Osteoblast (primary cell): ENCODE results near the gene NLRP4. TPM values are rescaled to one million over a fixed set of nuclear protein-coding genes. Genes with fewer than 3 reads are reported as not detected.

Experiments
- DNase-seq: peaks from one replicate; pipeline ENCODE4 v3.0.0; 2011; ENCODE audit warnings: low spot score, mixed read lengths; ENCODE audit not compliant: insufficient read length; ENCODE audit errors: missing footprints
- H2AFZ ChIP-seq: 2 replicates; pipeline ENCODE4 v1.6.0; 2011; ENCODE audit warnings: mild to moderate bottlenecking, low read length
- H3K27ac ChIP-seq: 2 replicates; pipeline ENCODE4 v1.5.1; 2011; ENCODE audit warnings: mild to moderate bottlenecking, low read depth, low read length, moderate library complexity
- H3K27me3 ChIP-seq: 2 replicates; pipeline ENCODE4 v1.6.0; 2012; ENCODE audit warnings: mild to moderate bottlenecking, control low read depth, inconsistent platforms, low read length, moderate library complexity; ENCODE audit not compliant: insufficient read depth
- H3K36me3 ChIP-seq: 2 replicates; pipeline ENCODE4 v1.5.1; 2011; ENCODE audit warnings: mild to moderate bottlenecking, low read length, control low read depth, moderate library complexity; ENCODE audit not compliant: insufficient read depth
- H3K4me1 ChIP-seq: 2 replicates; pipeline ENCODE4 v1.5.1; 2011; ENCODE audit warnings: mild to moderate bottlenecking, low read length, control low read depth, moderate library complexity; ENCODE audit not compliant: insufficient read depth
- H3K4me2 ChIP-seq: 2 replicates; pipeline ENCODE4 v1.6.0; 2011; ENCODE audit warnings: mild to moderate bottlenecking, low read length; ENCODE audit not compliant: insufficient read depth
- H3K4me3 ChIP-seq: fragments of 200-600 bp; sonication (generic); 3 replicates; pipeline ENCODE4 v1.5.1; 2012; ENCODE audit warnings: mild to moderate bottlenecking, low read length, inconsistent platforms; ENCODE audit not compliant: insufficient read depth
- H3K79me2 ChIP-seq: 2 replicates; pipeline ENCODE4 v1.6.0; 2012; ENCODE audit warnings: mild to moderate bottlenecking, low read length, control low read depth, inconsistent platforms; ENCODE audit not compliant: insufficient read depth
- H3K9me3 ChIP-seq: 2 replicates; pipeline ENCODE4 v1.5.1; 2011; ENCODE audit warnings: low read depth, low read length, control low read depth
- H4K20me1 ChIP-seq: 2 replicates; pipeline ENCODE4 v1.6.0; 2012; ENCODE audit warnings: mild to moderate bottlenecking, low read length, control low read depth; ENCODE audit not compliant: insufficient read depth
- total RNA-seq: library from RNA; depleted of rRNA; stranded (reverse); fragments of >200 nt; gene quantifications from 2 replicates; pipeline ENCODE4 v1.2.3, GENCODE V29; 2012
- TF ChIP-seq, protein P1 (sequence below): IDR thresholded peaks from 2 replicates; pipeline ENCODE4 v1.5.1; 2011; ENCODE audit warnings: mild to moderate bottlenecking, low read depth, low read length, moderate library complexity; ENCODE audit errors: extremely low read depth

NLRP4 gene
- total RNA-seq, 1 donor, result not detected

DNA sequence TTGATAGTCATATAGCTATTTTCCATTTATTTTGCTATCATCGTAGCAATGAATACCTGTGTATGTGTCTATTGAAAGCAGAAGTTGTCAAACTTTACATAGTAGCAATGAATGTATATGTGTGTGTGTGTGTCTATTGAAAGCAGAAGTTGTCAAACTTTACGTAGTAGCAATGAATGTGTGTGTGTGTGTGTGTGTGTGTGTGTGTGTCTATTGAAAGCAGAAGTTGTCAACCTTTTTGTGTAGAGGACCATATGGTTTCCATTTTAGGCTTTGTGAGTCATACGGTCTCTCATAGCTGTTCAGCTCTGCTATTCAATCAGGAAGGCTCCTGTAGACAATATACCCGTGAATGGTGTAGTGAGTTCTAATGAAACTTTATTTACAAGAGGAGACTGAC, 20.8 kb downstream of the NLRP4 start:
- no peak overlapping the region for H3K4me3 ChIP-seq
- no peak overlapping the region for H3K27ac ChIP-seq
- no peak overlapping the region for H3K4me2 ChIP-seq
- H3K27me3 ChIP-seq, result no peaks in the 10 kb centered on the region
- H3K9me3 ChIP-seq, result no peaks in the 10 kb centered on the region
- H2AFZ ChIP-seq, result no peak overlapping the region
- H3K79me2 ChIP-seq, result no peaks in the 10 kb centered on the region
- no peaks in the 10 kb centered on the region for H3K36me3 ChIP-seq
- no peaks in the 10 kb centered on the region for H3K4me1 ChIP-seq
- TF ChIP-seq, protein P1, sequence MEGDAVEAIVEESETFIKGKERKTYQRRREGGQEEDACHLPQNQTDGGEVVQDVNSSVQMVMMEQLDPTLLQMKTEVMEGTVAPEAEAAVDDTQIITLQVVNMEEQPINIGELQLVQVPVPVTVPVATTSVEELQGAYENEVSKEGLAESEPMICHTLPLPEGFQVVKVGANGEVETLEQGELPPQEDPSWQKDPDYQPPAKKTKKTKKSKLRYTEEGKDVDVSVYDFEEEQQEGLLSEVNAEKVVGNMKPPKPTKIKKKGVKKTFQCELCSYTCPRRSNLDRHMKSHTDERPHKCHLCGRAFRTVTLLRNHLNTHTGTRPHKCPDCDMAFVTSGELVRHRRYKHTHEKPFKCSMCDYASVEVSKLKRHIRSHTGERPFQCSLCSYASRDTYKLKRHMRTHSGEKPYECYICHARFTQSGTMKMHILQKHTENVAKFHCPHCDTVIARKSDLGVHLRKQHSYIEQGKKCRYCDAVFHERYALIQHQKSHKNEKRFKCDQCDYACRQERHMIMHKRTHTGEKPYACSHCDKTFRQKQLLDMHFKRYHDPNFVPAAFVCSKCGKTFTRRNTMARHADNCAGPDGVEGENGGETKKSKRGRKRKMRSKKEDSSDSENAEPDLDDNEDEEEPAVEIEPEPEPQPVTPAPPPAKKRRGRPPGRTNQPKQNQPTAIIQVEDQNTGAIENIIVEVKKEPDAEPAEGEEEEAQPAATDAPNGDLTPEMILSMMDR, result no peak
- no peak for DNase-seq
- no peaks in the 10 kb centered on the region for H4K20me1 ChIP-seq

DNA sequence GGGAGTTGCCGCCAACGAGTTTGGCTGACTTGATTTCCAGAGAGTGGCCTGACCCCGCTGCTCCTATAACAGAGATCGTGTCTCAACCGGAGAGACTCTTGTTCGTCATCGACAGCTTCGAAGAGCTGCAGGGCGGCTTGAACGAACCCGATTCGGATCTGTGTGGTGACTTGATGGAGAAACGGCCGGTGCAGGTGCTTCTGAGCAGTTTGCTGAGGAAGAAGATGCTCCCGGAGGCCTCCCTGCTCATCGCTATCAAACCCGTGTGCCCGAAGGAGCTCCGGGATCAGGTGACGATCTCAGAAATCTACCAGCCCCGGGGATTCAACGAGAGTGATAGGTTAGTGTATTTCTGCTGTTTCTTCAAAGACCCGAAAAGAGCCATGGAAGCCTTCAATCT, 21.6 kb downstream of the NLRP4 start:
- H4K20me1 ChIP-seq, result no peaks in the 10 kb centered on the region
- H3K4me3 ChIP-seq, result no peak overlapping the region
- no peaks in the 10 kb centered on the region for H3K27me3 ChIP-seq
- no peaks in the 10 kb centered on the region for H3K9me3 ChIP-seq
- no peak overlapping the region for H3K4me2 ChIP-seq
- H3K27ac ChIP-seq, result no peak overlapping the region
- H3K36me3 ChIP-seq, result no peaks in the 10 kb centered on the region
- TF ChIP-seq, protein P1, result no peak
- H3K4me1 ChIP-seq, result no peaks in the 10 kb centered on the region
- H2AFZ ChIP-seq, result no peak overlapping the region
- no peaks in the 10 kb centered on the region for H3K79me2 ChIP-seq
- DNase-seq, result no peak

DNA sequence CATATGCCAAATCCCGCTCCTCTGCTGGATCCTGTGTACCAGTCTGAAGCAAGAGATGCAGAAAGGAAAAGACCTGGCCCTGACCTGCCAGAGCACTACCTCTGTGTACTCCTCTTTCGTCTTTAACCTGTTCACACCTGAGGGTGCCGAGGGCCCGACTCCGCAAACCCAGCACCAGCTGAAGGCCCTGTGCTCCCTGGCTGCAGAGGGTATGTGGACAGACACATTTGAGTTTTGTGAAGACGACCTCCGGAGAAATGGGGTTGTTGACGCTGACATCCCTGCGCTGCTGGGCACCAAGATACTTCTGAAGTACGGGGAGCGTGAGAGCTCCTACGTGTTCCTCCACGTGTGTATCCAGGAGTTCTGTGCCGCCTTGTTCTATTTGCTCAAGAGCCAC, 22.1 kb downstream of the NLRP4 start:
- Histone ChIP-seq H3K79me2 (no peaks in the 10 kb centered on the region), H3K27me3 (no peaks in the 10 kb centered on the region), H2AFZ (no peak overlapping the region), H3K4me2 (no peak overlapping the region), H3K27ac (no peak overlapping the region), H4K20me1 (no peaks in the 10 kb centered on the region), H3K36me3 (no peaks in the 10 kb centered on the region), H3K9me3 (no peaks in the 10 kb centered on the region), H3K4me3 (no peak overlapping the region), H3K4me1 (no peaks in the 10 kb centered on the region)
- TF ChIP-seq, protein P1, result no peak
- no peak for DNase-seq

DNA sequence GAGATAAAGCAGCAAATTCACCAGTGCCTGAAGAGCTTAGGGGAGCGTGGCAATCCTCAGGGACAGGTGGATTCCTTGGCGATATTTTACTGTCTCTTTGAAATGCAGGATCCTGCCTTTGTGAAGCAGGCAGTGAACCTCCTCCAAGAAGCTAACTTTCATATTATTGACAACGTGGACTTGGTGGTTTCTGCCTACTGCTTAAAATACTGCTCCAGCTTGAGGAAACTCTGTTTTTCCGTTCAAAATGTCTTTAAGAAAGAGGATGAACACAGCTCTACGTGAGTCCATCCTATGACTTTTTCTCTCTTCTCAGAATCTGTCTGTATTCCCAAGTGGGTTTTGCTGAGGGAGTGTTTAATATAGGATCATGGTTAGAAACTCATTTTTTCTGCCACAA, 22.6 kb downstream of the NLRP4 start:
- Histone ChIP-seq H3K79me2 (no peaks in the 10 kb centered on the region), H3K4me3 (no peak overlapping the region), H3K27ac (no peak overlapping the region), H2AFZ (no peak overlapping the region), H3K36me3 (no peaks in the 10 kb centered on the region), H4K20me1 (no peaks in the 10 kb centered on the region), H3K27me3 (no peaks in the 10 kb centered on the region), H3K9me3 (no peaks in the 10 kb centered on the region), H3K4me1 (no peaks in the 10 kb centered on the region), H3K4me2 (no peak overlapping the region)
- DNase-seq, result peak; percentile 55
- TF ChIP-seq, protein P1, result no peak
